Measurements from ENCODE around the gene ADAMTS9.

DNA sequence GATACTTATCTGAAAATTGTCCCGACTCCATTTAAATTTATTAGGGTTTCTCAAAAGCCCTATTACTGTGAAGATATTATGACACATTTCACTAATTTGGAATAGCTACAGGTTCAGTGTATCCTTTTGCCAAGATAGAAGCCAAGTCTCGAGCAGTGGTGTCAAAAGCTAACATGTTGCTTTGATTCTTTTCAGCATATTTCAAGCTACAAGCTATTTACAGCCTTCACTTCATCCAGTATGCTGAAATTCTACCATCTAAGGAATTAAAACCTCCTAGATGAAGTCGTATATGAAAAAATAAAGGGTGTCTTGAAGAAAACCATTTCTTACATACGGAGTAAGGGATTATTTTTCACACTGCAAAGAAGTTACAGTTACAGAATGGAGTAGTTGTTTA lies 31.2 kb upstream of the ADAMTS9 start:
- TF ChIP-seq, protein P1, sequence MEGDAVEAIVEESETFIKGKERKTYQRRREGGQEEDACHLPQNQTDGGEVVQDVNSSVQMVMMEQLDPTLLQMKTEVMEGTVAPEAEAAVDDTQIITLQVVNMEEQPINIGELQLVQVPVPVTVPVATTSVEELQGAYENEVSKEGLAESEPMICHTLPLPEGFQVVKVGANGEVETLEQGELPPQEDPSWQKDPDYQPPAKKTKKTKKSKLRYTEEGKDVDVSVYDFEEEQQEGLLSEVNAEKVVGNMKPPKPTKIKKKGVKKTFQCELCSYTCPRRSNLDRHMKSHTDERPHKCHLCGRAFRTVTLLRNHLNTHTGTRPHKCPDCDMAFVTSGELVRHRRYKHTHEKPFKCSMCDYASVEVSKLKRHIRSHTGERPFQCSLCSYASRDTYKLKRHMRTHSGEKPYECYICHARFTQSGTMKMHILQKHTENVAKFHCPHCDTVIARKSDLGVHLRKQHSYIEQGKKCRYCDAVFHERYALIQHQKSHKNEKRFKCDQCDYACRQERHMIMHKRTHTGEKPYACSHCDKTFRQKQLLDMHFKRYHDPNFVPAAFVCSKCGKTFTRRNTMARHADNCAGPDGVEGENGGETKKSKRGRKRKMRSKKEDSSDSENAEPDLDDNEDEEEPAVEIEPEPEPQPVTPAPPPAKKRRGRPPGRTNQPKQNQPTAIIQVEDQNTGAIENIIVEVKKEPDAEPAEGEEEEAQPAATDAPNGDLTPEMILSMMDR (IDR thresholded peaks at IDR 0.05): no peak
- TF ChIP-seq POLR2A (IDR thresholded peaks at IDR 0.05): no peak
